HCT116 (cell line): ENCODE measurements around the gene HSPA2. TPM values are rescaled to one million over a fixed set of nuclear protein-coding genes. Genes with fewer than 3 reads are reported as not detected.

Experiments
- ATAC-seq: fragments of 200-7000 bp; cut with Tn5 transposase; 2 replicates; pipeline ENCODE4 v1.9.1; 2020; ENCODE audit warnings: mild to moderate bottlenecking, moderate library complexity
- BruUV-seq: library from RNA; stranded (reverse); fragments of 400-500 nt; replicated peaks from 2 replicates; lab custom pipeline; 2021; lab: Mats Ljungman, UMichigan
- CTCF ChIA-PET: fragments of 300-600 bp; sonication (Branson Sonifier 250); formaldehyde crosslinking; loops from one replicate; lab custom pipeline; 2021; ENCODE audit warnings: antibody characterized with exemption; lab: Charles Lee
- POLR2A ChIA-PET: fragments of 300-600, 350-600 bp; sonication (Branson Sonifier 250); formaldehyde crosslinking; loops from one replicate; lab custom pipeline; 2021; ENCODE audit warnings: antibody characterized with exemption; lab: Charles Lee
- RAD21 ChIA-PET, 2 experiments: fragments of 300-600 bp; sonication (Branson Sonifier 250); formaldehyde crosslinking; loops; one replicate each; lab custom pipeline; 2023; ENCODE audit warnings: low total read pairs in 2 of 2; ENCODE audit not compliant: uncharacterized antibody in 2 of 2, unreplicated experiment in 2 of 2, low non-redundant PET in 1 of 2; lab: Charles Lee
- DNase-seq: peaks from one replicate; pipeline ENCODE4 v3.0.0-alpha.2; 2010; ENCODE audit warnings: low read depth, low spot score
- H2AFZ ChIP-seq: fragments of 200-600 bp; shearing (Covaris generic), sonication (generic); 2 replicates; pipeline ENCODE4 v1.6.1; 2017; ENCODE audit warnings: low read depth, mixed run types, mixed read lengths, antibody characterized with exemption, low read length; ENCODE audit not compliant: poor library complexity, severe bottlenecking
- H3K27ac ChIP-seq: 2 replicates; pipeline ENCODE4 v1.5.1; 2012; ENCODE audit warnings: low read depth, low read length
- H3K27me3 ChIP-seq: fragments of 200-600 bp; sonication (generic); 2 replicates; pipeline ENCODE4 v1.6.1; 2016; ENCODE audit warnings: mixed run types, low read length, mixed read lengths; ENCODE audit not compliant: insufficient read depth
- H3K36me3 ChIP-seq, 2 experiments: fragments of 200-500 bp in 1 of 2; fragments of 200-600 bp in 1 of 2; sonication (Bioruptor generic) in 1 of 2; sonication (generic) in 1 of 2; 2 replicates each; pipeline versions ENCODE4 v1.5.1 to v1.6.1; 2014 to 2016; ENCODE audit warnings: low read length in 2 of 2, inconsistent platforms in 1 of 2, mixed read lengths in 1 of 2, mixed run types in 1 of 2; ENCODE audit not compliant: insufficient read depth in 2 of 2, control insufficient read depth in 1 of 2
- H3K4me1 ChIP-seq, 2 experiments: fragments of 200-600 bp in 1 of 2; sonication (generic) in 1 of 2; 2 replicates each; pipeline versions ENCODE4 v1.5.1 to v1.6.1; 2012 to 2017; ENCODE audit warnings: low read length in 2 of 2, inconsistent platforms in 1 of 2, mild to moderate bottlenecking in 1 of 2, mixed read lengths in 1 of 2, mixed run types in 1 of 2, moderate library complexity in 1 of 2; ENCODE audit not compliant: insufficient read depth in 2 of 2, control insufficient read depth in 1 of 2
- H3K4me2 ChIP-seq: fragments of 200-600 bp; sonication (generic); 2 replicates; pipeline ENCODE4 v1.6.1; 2017; ENCODE audit warnings: mixed run types, low read length, mixed read lengths
- H3K4me3 ChIP-seq, 2 experiments: fragments of 200-600 bp in 1 of 2; sonication (generic) in 1 of 2; replicated peaks in 1 of 2; 2 replicates each; pipeline ENCODE4 v1.5.1; 2011 to 2016; ENCODE audit warnings: low read length in 2 of 2, control low read depth in 1 of 2, low read depth in 1 of 2, mild to moderate bottlenecking in 1 of 2, mixed read lengths in 1 of 2, mixed run types in 1 of 2
- H3K79me2 ChIP-seq: fragments of 200-600 bp; sonication (generic); 2 replicates; pipeline ENCODE4 v1.6.1; 2017; ENCODE audit warnings: mild to moderate bottlenecking, mixed run types, low read length, moderate library complexity, mixed read lengths; ENCODE audit not compliant: insufficient read depth
- H3K9ac ChIP-seq: fragments of 200-600 bp; sonication (generic); 2 replicates; pipeline ENCODE4 v1.6.1; 2016; ENCODE audit warnings: low read length, mixed read lengths
- H3K9me2 ChIP-seq: fragments of 200-600 bp; sonication (generic), shearing (Covaris generic); 2 replicates; pipeline ENCODE4 v1.6.1; 2017; ENCODE audit warnings: mixed run types, mild to moderate bottlenecking, moderate library complexity; ENCODE audit not compliant: insufficient read depth
- H3K9me3 ChIP-seq, 2 experiments: fragments of 200-500 bp in 1 of 2; fragments of 200-600 bp in 1 of 2; sonication (Bioruptor generic) in 1 of 2; sonication (generic) in 1 of 2; 2 replicates each; pipeline ENCODE4 v1.6.1; 2014 to 2017; ENCODE audit warnings: low read length in 2 of 2, mixed read lengths in 2 of 2, inconsistent platforms in 1 of 2, low read depth in 1 of 2, mild to moderate bottlenecking in 1 of 2, mixed run types in 1 of 2, moderate library complexity in 1 of 2; ENCODE audit not compliant: control insufficient read depth in 1 of 2, insufficient read depth in 1 of 2
- H4K20me1 ChIP-seq: fragments of 200-600 bp; sonication (generic), shearing (Covaris generic); 2 replicates; pipeline ENCODE4 v1.6.1; 2017; ENCODE audit warnings: mixed run types, mild to moderate bottlenecking, moderate library complexity; ENCODE audit not compliant: insufficient read depth
- CBX3 ChIP-seq: IDR thresholded peaks from 2 replicates; pipeline ENCODE4 v1.6.1; 2012; ENCODE audit warnings: low read depth
- ELF1 ChIP-seq: IDR thresholded peaks from 2 replicates; pipeline ENCODE4 v1.6.1; 2012; ENCODE audit warnings: low read depth, borderline replicate concordance
- EZH2 ChIP-seq: fragments of 200-600 bp; sonication (generic); IDR thresholded peaks from 2 replicates; pipeline ENCODE4 v1.6.1; 2017; ENCODE audit warnings: antibody characterized with exemption, mixed run types
- FOSL1 ChIP-seq: IDR thresholded peaks from 2 replicates; pipeline ENCODE4 v1.6.1; 2012; ENCODE audit warnings: low read depth
- RAD21 ChIP-seq: IDR thresholded peaks from 2 replicates; pipeline ENCODE4 v1.6.1; 2012; ENCODE audit warnings: low read depth, mild to moderate bottlenecking
- TCF7L2 ChIP-seq: IDR thresholded peaks from 2 replicates; pipeline ENCODE4 v1.7.0; 2011; ENCODE audit warnings: borderline replicate concordance, inconsistent platforms; ENCODE audit not compliant: insufficient read depth, insufficient read length; ENCODE audit errors: extremely low read depth
- YY1 ChIP-seq: IDR thresholded peaks from 2 replicates; pipeline ENCODE4 v1.6.1; 2011; ENCODE audit warnings: low read length, low read depth, moderate library complexity, mild to moderate bottlenecking; ENCODE audit not compliant: insufficient replicate concordance; ENCODE audit errors: extremely low read depth
- ZNF274 ChIP-seq: fragments of 200-500 bp; sonication (Bioruptor generic); IDR thresholded peaks from 2 replicates; pipeline ENCODE4 v1.6.1; 2014; ENCODE audit warnings: mild to moderate bottlenecking, low read depth, low read length, inconsistent platforms
- intact Hi-C: fragments of 100-400 bp; cut with micrococcal nuclease; formaldehyde crosslinking; loops from 2 replicates; pipeline ENCODE4 v1.10.0; 2022
- total RNA-seq: library from RNA; stranded (reverse); gene quantifications from one replicate; pipeline ENCODE4 v1.2.1, GENCODE V29; 2021; ENCODE audit not compliant: unreplicated experiment
- TF ChIP-seq, protein P1 (sequence below): IDR thresholded peaks from 2 replicates; pipeline ENCODE4 v1.6.1; 2011; ENCODE audit warnings: mild to moderate bottlenecking, low read length, moderate library complexity; ENCODE audit not compliant: insufficient replicate concordance; ENCODE audit errors: extremely low read depth
- TF ChIP-seq, protein P2 (sequence below): IDR thresholded peaks from 2 replicates; pipeline ENCODE4 v1.6.1; 2012
- TF ChIP-seq, protein P3 (sequence below): IDR thresholded peaks from 2 replicates; pipeline ENCODE4 v1.6.1; 2012; ENCODE audit warnings: low read depth

The HSPA2 gene
- total RNA-seq, 1 experiment from 2014 or later = 2.5 TPM

DNA sequence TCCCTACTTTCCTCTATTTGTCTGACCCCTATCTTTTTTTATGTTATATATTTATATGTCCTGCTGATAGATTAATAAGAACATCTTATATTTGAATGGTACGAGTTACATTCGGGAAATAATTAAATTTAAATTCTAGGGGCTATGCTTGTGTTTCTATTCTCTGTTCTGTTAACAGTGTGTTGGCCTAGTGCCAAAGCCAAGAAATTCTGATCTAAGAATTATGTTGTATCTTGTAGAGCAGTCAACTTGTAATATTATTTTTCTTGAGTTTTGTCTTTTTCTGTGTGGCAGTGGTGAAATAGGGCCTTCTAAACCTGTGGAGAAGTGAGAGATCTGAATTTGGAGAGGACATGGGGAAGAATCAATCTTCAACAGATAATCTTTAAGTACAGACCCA, 9.0 kb upstream of the HSPA2 start:
- no peaks in the 10 kb centered on the region for H3K9me2 ChIP-seq

More for the DNA sequence above, 9.0 kb upstream of the HSPA2 start:
- intact Hi-C loops = no loop called here
- TF ChIP-seq TCF7L2 (no peak), CBX3 (no peak), ELF1 (no peak), EZH2 (no peak), YY1 (no peak), RAD21 (no peak), FOSL1 (no peak), ZNF274 (no peak)
- TF ChIP-seq, protein P1, sequence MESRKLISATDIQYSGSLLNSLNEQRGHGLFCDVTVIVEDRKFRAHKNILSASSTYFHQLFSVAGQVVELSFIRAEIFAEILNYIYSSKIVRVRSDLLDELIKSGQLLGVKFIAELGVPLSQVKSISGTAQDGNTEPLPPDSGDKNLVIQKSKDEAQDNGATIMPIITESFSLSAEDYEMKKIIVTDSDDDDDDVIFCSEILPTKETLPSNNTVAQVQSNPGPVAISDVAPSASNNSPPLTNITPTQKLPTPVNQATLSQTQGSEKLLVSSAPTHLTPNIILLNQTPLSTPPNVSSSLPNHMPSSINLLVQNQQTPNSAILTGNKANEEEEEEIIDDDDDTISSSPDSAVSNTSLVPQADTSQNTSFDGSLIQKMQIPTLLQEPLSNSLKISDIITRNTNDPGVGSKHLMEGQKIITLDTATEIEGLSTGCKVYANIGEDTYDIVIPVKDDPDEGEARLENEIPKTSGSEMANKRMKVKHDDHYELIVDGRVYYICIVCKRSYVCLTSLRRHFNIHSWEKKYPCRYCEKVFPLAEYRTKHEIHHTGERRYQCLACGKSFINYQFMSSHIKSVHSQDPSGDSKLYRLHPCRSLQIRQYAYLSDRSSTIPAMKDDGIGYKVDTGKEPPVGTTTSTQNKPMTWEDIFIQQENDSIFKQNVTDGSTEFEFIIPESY = no peak
- TF ChIP-seq, protein P2, sequence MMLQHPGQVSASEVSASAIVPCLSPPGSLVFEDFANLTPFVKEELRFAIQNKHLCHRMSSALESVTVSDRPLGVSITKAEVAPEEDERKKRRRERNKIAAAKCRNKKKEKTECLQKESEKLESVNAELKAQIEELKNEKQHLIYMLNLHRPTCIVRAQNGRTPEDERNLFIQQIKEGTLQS = no peak
- TF ChIP-seq, protein P3, sequence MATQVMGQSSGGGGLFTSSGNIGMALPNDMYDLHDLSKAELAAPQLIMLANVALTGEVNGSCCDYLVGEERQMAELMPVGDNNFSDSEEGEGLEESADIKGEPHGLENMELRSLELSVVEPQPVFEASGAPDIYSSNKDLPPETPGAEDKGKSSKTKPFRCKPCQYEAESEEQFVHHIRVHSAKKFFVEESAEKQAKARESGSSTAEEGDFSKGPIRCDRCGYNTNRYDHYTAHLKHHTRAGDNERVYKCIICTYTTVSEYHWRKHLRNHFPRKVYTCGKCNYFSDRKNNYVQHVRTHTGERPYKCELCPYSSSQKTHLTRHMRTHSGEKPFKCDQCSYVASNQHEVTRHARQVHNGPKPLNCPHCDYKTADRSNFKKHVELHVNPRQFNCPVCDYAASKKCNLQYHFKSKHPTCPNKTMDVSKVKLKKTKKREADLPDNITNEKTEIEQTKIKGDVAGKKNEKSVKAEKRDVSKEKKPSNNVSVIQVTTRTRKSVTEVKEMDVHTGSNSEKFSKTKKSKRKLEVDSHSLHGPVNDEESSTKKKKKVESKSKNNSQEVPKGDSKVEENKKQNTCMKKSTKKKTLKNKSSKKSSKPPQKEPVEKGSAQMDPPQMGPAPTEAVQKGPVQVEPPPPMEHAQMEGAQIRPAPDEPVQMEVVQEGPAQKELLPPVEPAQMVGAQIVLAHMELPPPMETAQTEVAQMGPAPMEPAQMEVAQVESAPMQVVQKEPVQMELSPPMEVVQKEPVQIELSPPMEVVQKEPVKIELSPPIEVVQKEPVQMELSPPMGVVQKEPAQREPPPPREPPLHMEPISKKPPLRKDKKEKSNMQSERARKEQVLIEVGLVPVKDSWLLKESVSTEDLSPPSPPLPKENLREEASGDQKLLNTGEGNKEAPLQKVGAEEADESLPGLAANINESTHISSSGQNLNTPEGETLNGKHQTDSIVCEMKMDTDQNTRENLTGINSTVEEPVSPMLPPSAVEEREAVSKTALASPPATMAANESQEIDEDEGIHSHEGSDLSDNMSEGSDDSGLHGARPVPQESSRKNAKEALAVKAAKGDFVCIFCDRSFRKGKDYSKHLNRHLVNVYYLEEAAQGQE = no peak
- ChIA-PET POLR2A (no interaction called here), CTCF (no interaction called here), RAD21 (interaction anchor here in 1 of 2 experiments (0.7 kb wide), 1 partner anchor 144 kb away, joined by 3 read pairs; no protein-coding TSS in a partner anchor)
- H3K4me3 ChIP-seq = no peak overlapping the region
- ATAC-seq (no peak), DNase-seq (no peak)
- H3K79me2 ChIP-seq = no peaks in the 10 kb centered on the region
- no peak overlapping the region for H2AFZ ChIP-seq
- no peaks in the 10 kb centered on the region for H3K9me3 ChIP-seq
- no peaks in the 10 kb centered on the region for H3K36me3 ChIP-seq
- H4K20me1 ChIP-seq = no peaks in the 10 kb centered on the region
- H3K4me2 ChIP-seq = no peak overlapping the region
- H3K27ac ChIP-seq = no peak overlapping the region
- no peak overlapping the region for H3K9ac ChIP-seq
- BruUV-seq = no TSS peak
- no peaks in the 10 kb centered on the region for H3K4me1 ChIP-seq
- H3K27me3 ChIP-seq = no peaks in the 10 kb centered on the region
